SJCRH30 (cell line): ENCODE results near the gene COL25A1. TPM values are rescaled to one million over a fixed set of nuclear protein-coding genes. Genes with fewer than 3 reads are reported as not detected.

ENCODE experiments used
- DNase-seq, 2 experiments: peaks; one replicate each; pipeline ENCODE4 v3.0.0-alpha.2; 2015 to 2020
- H3K27ac ChIP-seq: fragments of 250-450 bp; sonication (Bioruptor Pico); 2 replicates; pipeline ENCODE4 v1.5.1; 2020; ENCODE audit warnings: mild to moderate bottlenecking, moderate library complexity
- H3K27me3 ChIP-seq: fragments of 250-450 bp; sonication (Bioruptor Pico); 2 replicates; pipeline ENCODE4 v1.5.1; 2020; ENCODE audit warnings: mild to moderate bottlenecking, moderate library complexity
- H3K36me3 ChIP-seq: fragments of 250-450 bp; sonication (Bioruptor Pico); 2 replicates; pipeline ENCODE4 v1.5.1; 2020; ENCODE audit warnings: mild to moderate bottlenecking, moderate library complexity
- H3K4me1 ChIP-seq: fragments of 250-450 bp; sonication (Bioruptor Pico); 2 replicates; pipeline ENCODE4 v1.5.1; 2020; ENCODE audit warnings: mild to moderate bottlenecking, moderate library complexity
- H3K4me3 ChIP-seq: fragments of 250-450 bp; sonication (Bioruptor Pico); 2 replicates; pipeline ENCODE4 v1.5.1; 2020; ENCODE audit warnings: mild to moderate bottlenecking, moderate library complexity
- H3K9me3 ChIP-seq: fragments of 250-450 bp; sonication (Bioruptor Pico); replicated peaks from 2 replicates; pipeline ENCODE4 v1.5.1; 2020; ENCODE audit warnings: mild to moderate bottlenecking, moderate library complexity
- total RNA-seq: library from RNA; depleted of rRNA; stranded (reverse); fragments of >200 nt; shearing (Covaris generic); gene quantifications from 2 replicates; pipeline ENCODE4 v1.2.3, GENCODE V29; 2014

The COL25A1 gene
- total RNA-seq, 1 experiment from 2014 or later = 13.2 TPM

- no peaks in the 10 kb centered on the region for H3K9me3 ChIP-seq
- H3K36me3 ChIP-seq = no peaks in the 10 kb centered on the region
- H3K27ac ChIP-seq = no peak overlapping the region
- DNase-seq = no peak
- peaks cover 20% of the 10 kb centered on the region for H3K4me1 ChIP-seq
- H3K4me3 ChIP-seq = no peak overlapping the region
- H3K27me3 ChIP-seq = no peaks in the 10 kb centered on the region
Measured at GRCh38 chr4:108839333-108839732, 463.1 kb downstream of the COL25A1 start.

DNA sequence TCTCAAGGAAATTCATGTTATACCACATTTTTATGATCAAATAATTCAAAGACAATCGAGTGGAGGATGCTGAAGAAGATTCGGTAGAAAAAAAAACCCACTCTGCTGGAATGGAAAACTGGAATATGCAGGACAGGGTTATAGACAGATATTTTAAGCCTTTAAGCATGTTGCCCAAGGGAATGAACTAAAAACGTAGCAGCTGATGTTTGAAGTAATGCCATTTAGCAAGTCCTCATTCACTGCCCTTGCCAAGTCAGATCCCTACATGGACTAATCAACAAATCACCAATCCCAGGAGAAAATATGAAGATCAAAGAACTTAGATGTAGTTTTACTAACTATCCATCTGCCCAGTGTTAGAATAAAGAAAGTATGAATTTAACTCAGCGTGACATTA lies 464.0 kb downstream of the COL25A1 start:
- DNase-seq = peak; percentile 23 to 67
- H3K27me3 ChIP-seq = no peaks in the 10 kb centered on the region
- H3K9me3 ChIP-seq = no peaks in the 10 kb centered on the region
- no peak overlapping the region for H3K4me3 ChIP-seq
- H3K27ac ChIP-seq = no peak overlapping the region
- peaks cover 27% of the 10 kb centered on the region for H3K4me1 ChIP-seq
- no peaks in the 10 kb centered on the region for H3K36me3 ChIP-seq

GRCh38 chr4:108834835-108835384 lies 467.5 kb downstream of the COL25A1 start:
- DNase-seq = peak in 1 of 2 experiments; percentile 64
- H3K27ac ChIP-seq = no peak overlapping the region

DNA sequence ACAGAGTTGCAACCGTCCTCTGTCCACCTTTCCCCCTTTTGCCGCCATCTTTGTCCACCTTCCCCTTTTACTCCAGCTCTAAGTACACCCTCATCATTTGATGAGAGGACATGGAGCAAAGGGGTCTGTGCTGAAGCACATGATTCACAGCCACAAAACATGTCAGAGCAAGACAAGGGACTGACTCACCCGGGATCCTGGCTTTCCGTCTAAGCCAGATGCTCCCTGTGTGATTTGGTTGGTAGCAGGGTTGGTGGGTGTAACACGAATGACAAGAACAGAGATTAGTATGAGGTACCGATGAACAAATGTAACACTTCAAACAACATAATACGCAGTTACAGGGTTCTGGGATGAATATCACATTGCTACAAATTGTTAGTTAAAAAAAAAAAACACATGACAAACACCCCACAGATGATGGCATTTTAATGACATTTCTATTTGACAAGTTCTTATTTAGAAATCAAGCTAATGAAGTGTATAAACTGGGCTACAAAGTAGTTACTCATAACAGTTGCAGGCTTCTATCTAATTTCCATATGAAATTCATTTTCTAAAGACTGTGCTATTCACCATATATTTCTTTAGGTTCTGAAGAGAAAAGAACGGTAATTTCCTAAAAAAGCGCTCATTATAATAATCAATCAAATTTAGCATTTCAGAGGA lies 468.2 kb downstream of the COL25A1 start:
- Histone ChIP-seq H3K9me3 (no peaks in the 10 kb centered on the region), H3K27me3 (no peaks in the 10 kb centered on the region), H3K27ac (no peak overlapping the region; the same call in 1 of the 2 replicates), H3K4me1 (peaks cover 44% of the 10 kb centered on the region), H3K36me3 (no peaks in the 10 kb centered on the region), H3K4me3 (no peak overlapping the region)
- peak; percentile 39 to 65 for DNase-seq

More at GRCh38 chr4:108834835-108835384, 467.5 kb downstream of the COL25A1 start:
- Histone ChIP-seq H3K9me3 (no peaks in the 10 kb centered on the region), H3K27me3 (no peaks in the 10 kb centered on the region), H3K4me3 (no peak overlapping the region), H3K4me1 (peaks cover 40% of the 10 kb centered on the region), H3K36me3 (no peaks in the 10 kb centered on the region)

- H3K9me3 ChIP-seq = no peaks in the 10 kb centered on the region
- peaks cover 35% of the 10 kb centered on the region for H3K4me1 ChIP-seq
- DNase-seq = no peak
- no peak overlapping the region for H3K27ac ChIP-seq
- no peak overlapping the region for H3K4me3 ChIP-seq
- no peaks in the 10 kb centered on the region for H3K36me3 ChIP-seq
- H3K27me3 ChIP-seq = no peaks in the 10 kb centered on the region
Measured at GRCh38 chr4:108833046-108833445, 469.4 kb downstream of the COL25A1 start.

DNA sequence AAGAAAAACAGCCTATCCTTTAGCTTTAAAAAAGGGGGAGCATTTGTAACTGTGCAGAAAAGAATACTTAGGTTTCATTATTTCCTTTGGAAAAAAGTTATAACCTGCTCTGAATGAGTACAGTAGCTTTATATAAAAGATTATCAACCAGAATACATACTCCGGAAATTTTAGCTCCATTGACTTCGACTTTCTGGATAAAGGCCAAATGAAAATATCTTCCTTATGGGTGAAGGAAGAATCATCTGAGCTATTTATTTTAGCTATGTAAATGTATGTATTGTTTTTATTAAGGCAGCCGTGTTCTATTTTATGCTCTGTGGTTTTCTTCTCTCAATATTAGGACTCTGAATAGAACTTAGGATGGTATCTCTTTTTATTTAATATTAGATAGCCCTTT lies 470.6 kb downstream of the COL25A1 start:
- no peak for DNase-seq
- peaks cover 32% of the 10 kb centered on the region for H3K4me1 ChIP-seq
- no peaks in the 10 kb centered on the region for H3K9me3 ChIP-seq
- no peaks in the 10 kb centered on the region for H3K36me3 ChIP-seq
- H3K27ac ChIP-seq = no peak overlapping the region
- H3K27me3 ChIP-seq = no peaks in the 10 kb centered on the region
- no peak overlapping the region for H3K4me3 ChIP-seq

DNA sequence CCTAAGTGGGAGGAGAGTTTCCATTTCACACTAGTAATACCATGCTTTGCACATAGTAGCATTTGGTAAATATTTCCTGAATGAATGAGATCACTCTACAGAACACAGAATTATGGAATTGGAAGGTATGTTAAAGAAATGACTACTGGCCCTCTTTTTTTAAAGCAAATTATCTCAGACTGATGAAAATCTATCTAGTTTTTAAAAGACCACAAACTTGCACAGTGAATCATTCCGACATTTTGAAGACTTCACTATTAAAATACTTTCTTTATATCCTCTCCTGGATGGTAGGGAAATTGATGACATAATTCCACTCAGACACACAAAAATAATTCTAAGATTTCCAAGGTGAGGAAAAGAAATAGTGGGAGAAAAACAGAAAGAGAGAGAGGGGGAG lies 471.2 kb downstream of the COL25A1 start:
- no peaks in the 10 kb centered on the region for H3K9me3 ChIP-seq
- peaks cover 32% of the 10 kb centered on the region for H3K4me1 ChIP-seq
- no peak for DNase-seq
- H3K4me3 ChIP-seq = no peak overlapping the region
- no peaks in the 10 kb centered on the region for H3K36me3 ChIP-seq
- H3K27ac ChIP-seq = no peak overlapping the region
- H3K27me3 ChIP-seq = no peaks in the 10 kb centered on the region

- Histone ChIP-seq H3K9me3 (no peaks in the 10 kb centered on the region), H3K36me3 (no peaks in the 10 kb centered on the region), H3K4me3 (no peak overlapping the region), H3K27ac (no peak overlapping the region), H3K4me1 (peaks cover 32% of the 10 kb centered on the region), H3K27me3 (no peaks in the 10 kb centered on the region)
- peak; percentile 93 to 97 for DNase-seq
Measured at GRCh38 chr4:108830509-108831244, 471.8 kb downstream of the COL25A1 start.

GRCh38 chr4:108829966-108830492 lies 472.4 kb downstream of the COL25A1 start:
- Histone ChIP-seq H3K27me3 (no peaks in the 10 kb centered on the region), H3K27ac (no peak overlapping the region), H3K36me3 (no peaks in the 10 kb centered on the region), H3K4me3 (no peak overlapping the region), H3K9me3 (no peaks in the 10 kb centered on the region), H3K4me1 (peaks cover 31% of the 10 kb centered on the region)
- no peak for DNase-seq

- no peak overlapping the region for H3K4me3 ChIP-seq
- peak in 1 of 2 experiments; percentile 38 for DNase-seq
- H3K27ac ChIP-seq = no peak overlapping the region
- no peaks in the 10 kb centered on the region for H3K27me3 ChIP-seq
- no peaks in the 10 kb centered on the region for H3K9me3 ChIP-seq
- peaks cover 24% of the 10 kb centered on the region for H3K4me1 ChIP-seq
- H3K36me3 ChIP-seq = no peaks in the 10 kb centered on the region
Measured at GRCh38 chr4:108828620-108829019, 473.8 kb downstream of the COL25A1 start.

DNA sequence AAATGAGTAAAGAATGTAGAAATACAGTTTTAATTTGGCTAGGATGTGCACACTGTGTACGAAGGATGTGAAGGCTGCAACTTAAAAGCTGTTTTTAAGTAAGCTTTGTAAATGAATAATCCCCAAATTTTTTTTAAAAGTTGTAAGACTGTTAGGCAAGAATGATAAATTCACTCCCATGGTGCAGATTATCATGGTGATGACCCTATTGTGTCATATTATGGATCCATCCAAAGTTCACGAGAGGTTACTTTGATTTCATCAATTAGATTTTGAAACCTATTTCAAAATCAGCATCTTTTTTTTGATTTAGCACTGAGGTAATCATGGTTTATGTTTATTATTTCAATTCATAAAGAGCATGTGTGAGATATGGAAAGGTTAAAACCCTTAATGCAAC lies 476.7 kb downstream of the COL25A1 start:
- Histone ChIP-seq H3K27ac (no peak overlapping the region), H3K4me3 (no peak overlapping the region), H3K4me1 (peaks cover 12% of the 10 kb centered on the region), H3K36me3 (no peaks in the 10 kb centered on the region), H3K9me3 (no peaks in the 10 kb centered on the region), H3K27me3 (no peaks in the 10 kb centered on the region)
- DNase-seq = no peak

DNA sequence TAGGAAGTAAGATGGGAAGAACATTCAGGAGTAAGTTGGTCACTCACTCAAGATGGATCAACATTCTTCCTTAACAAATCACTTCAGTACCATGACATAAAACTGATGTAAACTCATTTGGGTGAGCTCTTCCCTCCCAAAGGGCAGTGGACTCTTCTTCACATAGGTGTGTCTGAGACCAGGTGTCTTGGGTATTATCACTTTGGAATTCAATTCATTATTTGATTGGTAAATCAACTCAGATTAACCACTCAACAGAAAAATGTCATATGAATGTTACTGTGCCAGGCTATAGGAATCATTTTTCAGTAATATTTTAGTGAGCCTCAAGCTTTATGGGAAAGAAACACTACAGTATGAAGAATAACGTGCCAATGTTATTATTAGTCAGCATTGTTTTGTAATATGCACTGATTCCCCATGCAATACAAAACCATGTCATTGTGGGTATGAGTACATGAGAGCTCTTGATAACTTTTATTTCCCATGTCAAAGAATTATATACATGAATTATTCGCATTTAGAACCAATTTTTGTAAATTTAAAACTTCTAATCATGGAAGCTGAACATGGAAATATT lies 481.0 kb downstream of the COL25A1 start:
- H3K9me3 ChIP-seq = no peaks in the 10 kb centered on the region
- no peak for DNase-seq
- no peaks in the 10 kb centered on the region for H3K4me1 ChIP-seq
- no peaks in the 10 kb centered on the region for H3K36me3 ChIP-seq
- no peak overlapping the region for H3K27ac ChIP-seq
- no peaks in the 10 kb centered on the region for H3K27me3 ChIP-seq
- H3K4me3 ChIP-seq = no peak overlapping the region

- DNase-seq = no peak
- no peaks in the 10 kb centered on the region for H3K4me1 ChIP-seq
- H3K27me3 ChIP-seq = no peaks in the 10 kb centered on the region
- no peaks in the 10 kb centered on the region for H3K36me3 ChIP-seq
- no peak overlapping the region for H3K27ac ChIP-seq
- H3K4me3 ChIP-seq = no peak overlapping the region
- H3K9me3 ChIP-seq = no peaks in the 10 kb centered on the region
Measured at GRCh38 chr4:108820492-108821350, 481.7 kb downstream of the COL25A1 start.

GRCh38 chr4:108814326-108814725 lies 488.1 kb downstream of the COL25A1 start:
- Histone ChIP-seq H3K4me1 (no peaks in the 10 kb centered on the region), H3K9me3 (no peaks in the 10 kb centered on the region), H3K4me3 (no peak overlapping the region), H3K36me3 (no peaks in the 10 kb centered on the region), H3K27ac (no peak overlapping the region), H3K27me3 (no peaks in the 10 kb centered on the region)
- DNase-seq = no peak
